Neural crest cell (in vitro differentiated cells): ENCODE data around the gene CSNK1A1. TPM values are rescaled to one million over a fixed set of nuclear protein-coding genes. Genes with fewer than 3 reads are reported as not detected.

Source experiments
- DNase-seq: peaks from one replicate; pipeline ENCODE4 v3.0.0; 2021; ENCODE audit warnings: low read depth, mixed read lengths, low spot score
- H3K27ac Mint-ChIP-seq: one replicate; pipeline ENCODE4 v1.8.0; 2021; ENCODE audit warnings: mild to moderate bottlenecking, mixed read lengths; ENCODE audit not compliant: unreplicated experiment
- H3K27me3 Mint-ChIP-seq: 2 replicates; pipeline ENCODE4 v1.8.0; 2021; ENCODE audit warnings: low read depth, mild to moderate bottlenecking, mixed read lengths
- H3K36me3 Mint-ChIP-seq: 2 replicates; pipeline ENCODE4 v1.8.0; 2021; ENCODE audit warnings: low read depth, mild to moderate bottlenecking, mixed read lengths
- H3K4me1 Mint-ChIP-seq: 2 replicates; pipeline ENCODE4 v1.8.0; 2021; ENCODE audit warnings: mixed read lengths
- H3K4me3 Mint-ChIP-seq: one replicate; pipeline ENCODE4 v1.8.0; 2021; ENCODE audit warnings: mild to moderate bottlenecking, mixed read lengths
- H3K9me3 Mint-ChIP-seq: 2 replicates; pipeline ENCODE4 v1.8.0; 2021; ENCODE audit warnings: mixed read lengths
- CTCF ChIP-seq: fragments of 200-600 bp; sonication (generic); conservative IDR thresholded peaks from 2 replicates; pipeline ENCODE4 v1.5.0; 2021; ENCODE audit warnings: antibody characterized with exemption, mild to moderate bottlenecking
- total RNA-seq: library from RNA; stranded (reverse); gene quantifications from 2 replicates; pipeline ENCODE4 v1.2.1, GENCODE V29; 2021

The CSNK1A1 gene
- total RNA-seq, 1 donor from 2014 or later = 218 TPM

- Mint-ChIP-seq H3K4me3 (no peak overlapping the region), H3K4me1 (peaks cover 11% of the 10 kb centered on the region), H3K36me3 (no peaks in the 10 kb centered on the region), H3K9me3 (no peaks in the 10 kb centered on the region), H3K27me3 (peaks cover 12% of the 10 kb centered on the region), H3K27ac (no peak overlapping the region)
- no peak for TF ChIP-seq CTCF
- DNase-seq = no peak
These were observed 34.7 kb upstream of the CSNK1A1 start for GRCh38 chr5:149585910-149586309.

- Mint-ChIP-seq H3K27me3 (peaks cover 26% of the 10 kb centered on the region), H3K4me3 (no peak overlapping the region), H3K9me3 (no peaks in the 10 kb centered on the region), H3K4me1 (peaks cover 17% of the 10 kb centered on the region), H3K36me3 (no peaks in the 10 kb centered on the region), H3K27ac (no peak overlapping the region)
- DNase-seq = no peak
- no peak for TF ChIP-seq CTCF
These were observed 32.9 kb upstream of the CSNK1A1 start for GRCh38 chr5:149584121-149584520.

GRCh38 chr5:149583394-149583793 lies 32.2 kb upstream of the CSNK1A1 start:
- Mint-ChIP-seq H3K4me1 (peaks cover 17% of the 10 kb centered on the region), H3K36me3 (no peaks in the 10 kb centered on the region), H3K4me3 (no peak overlapping the region), H3K27me3 (peaks cover 26% of the 10 kb centered on the region), H3K27ac (no peak overlapping the region), H3K9me3 (no peaks in the 10 kb centered on the region)
- DNase-seq = no peak
- TF ChIP-seq CTCF = no peak

DNA sequence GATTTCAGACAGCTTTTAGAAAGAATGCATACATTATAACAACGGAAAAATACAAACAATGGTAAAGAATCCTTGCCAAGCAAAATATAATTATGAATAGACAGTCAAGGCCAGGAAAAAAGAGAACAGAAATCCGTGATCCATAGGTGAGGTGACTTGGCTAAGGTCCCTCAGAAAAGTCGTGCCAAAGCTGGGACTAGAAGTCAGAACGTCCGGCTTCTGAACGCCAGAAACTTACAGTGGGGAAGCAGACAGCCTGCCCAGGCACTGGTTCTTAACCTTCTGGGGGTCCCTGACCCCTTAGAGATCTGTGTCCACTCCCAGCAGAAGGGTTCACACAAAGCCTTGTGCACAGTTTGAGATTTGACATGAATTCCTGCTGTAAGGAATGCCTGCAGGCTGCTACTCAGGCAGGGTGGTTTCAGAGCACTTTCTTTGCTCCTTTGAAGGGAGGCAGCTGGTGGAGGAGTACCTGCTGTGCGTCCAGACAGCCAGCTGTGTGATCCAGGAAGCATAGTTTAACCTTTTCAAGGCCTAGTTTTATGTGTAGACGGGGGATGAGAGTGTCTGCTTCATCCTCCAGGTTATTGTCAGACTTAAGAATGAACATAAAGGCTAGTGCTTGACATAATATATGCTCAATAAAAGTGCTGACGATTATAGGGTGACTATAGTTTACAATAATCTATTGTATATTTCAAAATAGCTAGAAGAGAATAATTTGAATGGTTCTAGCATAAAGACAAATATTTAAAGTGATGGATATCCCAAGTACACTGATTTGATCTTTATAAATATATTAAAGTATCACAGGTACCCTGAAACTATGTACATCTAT lies 30.9 kb upstream of the CSNK1A1 start:
- H3K27ac Mint-ChIP-seq = no peak overlapping the region
- no peak for DNase-seq
- no peaks in the 10 kb centered on the region for H3K36me3 Mint-ChIP-seq
- H3K4me1 Mint-ChIP-seq = peaks cover 17% of the 10 kb centered on the region
- peak overlapping the region; percentile 79 for H3K4me3 Mint-ChIP-seq
- H3K9me3 Mint-ChIP-seq = no peaks in the 10 kb centered on the region
- H3K27me3 Mint-ChIP-seq = peaks cover 26% of the 10 kb centered on the region
- no peak for TF ChIP-seq CTCF

DNA sequence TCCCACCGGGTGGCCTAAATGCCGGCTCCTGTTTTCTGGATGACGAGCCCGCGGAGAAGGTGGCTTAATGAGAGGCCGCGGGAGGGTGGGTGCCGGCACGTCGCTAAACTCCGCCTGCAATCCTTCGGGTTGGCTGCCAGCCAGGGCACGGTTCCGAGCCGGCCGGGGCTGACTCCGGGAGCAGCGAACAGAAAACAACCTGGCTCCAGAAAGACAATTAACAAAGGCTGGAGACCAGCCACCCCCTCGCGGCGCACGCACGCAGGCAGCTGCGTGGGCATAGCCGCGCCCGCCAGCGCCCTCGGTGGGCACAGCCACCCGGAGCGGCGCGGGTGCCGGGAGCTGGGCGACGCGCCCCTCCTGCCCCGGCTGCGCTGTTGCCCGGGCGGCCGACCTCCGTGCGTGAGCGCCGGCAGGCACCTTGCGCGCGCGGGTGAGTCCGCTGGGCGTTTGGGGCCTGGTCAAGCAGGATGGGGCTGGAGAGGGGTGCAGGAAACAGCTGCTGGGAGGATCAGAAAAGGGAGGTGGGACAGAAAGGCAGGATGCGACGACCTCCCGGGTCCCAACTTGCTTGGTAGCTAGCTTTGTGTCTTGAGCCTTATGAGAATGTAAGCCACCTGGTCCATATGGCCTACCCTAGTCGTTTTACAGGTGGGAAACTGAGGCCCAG lies 30.1 kb upstream of the CSNK1A1 start, which contains the start of gene ARHGEF37:
TSS of gene ARHGEF37 (plus strand) at position 307 of the 670 bp plus-strand sequence. CDS start 16,272 bp downstream, outside the sequence.
- no peak for TF ChIP-seq CTCF
- H3K4me1 Mint-ChIP-seq = peaks cover 17% of the 10 kb centered on the region
- peak within 1 kb of the TSS; percentile 79 for H3K4me3 Mint-ChIP-seq
- H3K27ac Mint-ChIP-seq = no peak within 1 kb of the TSS
- no peaks in the 10 kb centered on the region for H3K9me3 Mint-ChIP-seq
- peak; percentile 13 for DNase-seq
- no peaks in the 10 kb centered on the region for H3K36me3 Mint-ChIP-seq
- peaks cover 26% of the 10 kb centered on the region for H3K27me3 Mint-ChIP-seq
